Measurements from ENCODE around the gene CDH23.

DNA sequence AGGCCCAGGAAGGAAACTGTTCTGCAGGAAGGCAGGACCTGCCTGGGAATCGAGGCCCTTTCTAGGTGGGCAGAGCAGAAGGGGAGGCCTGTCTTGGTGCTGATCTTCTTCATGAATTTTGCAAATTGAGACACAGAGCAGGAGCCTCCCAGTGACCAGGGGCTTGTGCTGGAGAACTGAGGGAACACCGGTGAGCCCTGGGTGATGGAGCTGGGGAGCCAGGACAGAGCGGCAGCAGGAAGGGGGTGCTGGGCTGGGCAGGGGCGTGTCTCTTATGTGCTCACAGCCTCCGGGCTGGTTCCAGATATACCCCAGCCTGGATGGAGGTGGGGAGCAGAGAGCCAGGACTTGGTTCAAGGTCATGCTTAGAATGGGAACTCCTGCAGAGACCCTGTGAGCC, 182.9 kb downstream of the CDH23 start:
- TF ChIP-seq, protein P1, sequence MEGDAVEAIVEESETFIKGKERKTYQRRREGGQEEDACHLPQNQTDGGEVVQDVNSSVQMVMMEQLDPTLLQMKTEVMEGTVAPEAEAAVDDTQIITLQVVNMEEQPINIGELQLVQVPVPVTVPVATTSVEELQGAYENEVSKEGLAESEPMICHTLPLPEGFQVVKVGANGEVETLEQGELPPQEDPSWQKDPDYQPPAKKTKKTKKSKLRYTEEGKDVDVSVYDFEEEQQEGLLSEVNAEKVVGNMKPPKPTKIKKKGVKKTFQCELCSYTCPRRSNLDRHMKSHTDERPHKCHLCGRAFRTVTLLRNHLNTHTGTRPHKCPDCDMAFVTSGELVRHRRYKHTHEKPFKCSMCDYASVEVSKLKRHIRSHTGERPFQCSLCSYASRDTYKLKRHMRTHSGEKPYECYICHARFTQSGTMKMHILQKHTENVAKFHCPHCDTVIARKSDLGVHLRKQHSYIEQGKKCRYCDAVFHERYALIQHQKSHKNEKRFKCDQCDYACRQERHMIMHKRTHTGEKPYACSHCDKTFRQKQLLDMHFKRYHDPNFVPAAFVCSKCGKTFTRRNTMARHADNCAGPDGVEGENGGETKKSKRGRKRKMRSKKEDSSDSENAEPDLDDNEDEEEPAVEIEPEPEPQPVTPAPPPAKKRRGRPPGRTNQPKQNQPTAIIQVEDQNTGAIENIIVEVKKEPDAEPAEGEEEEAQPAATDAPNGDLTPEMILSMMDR (IDR thresholded peaks at IDR 0.05): no peak
- no peak for TF ChIP-seq POLR2AphosphoS5 (IDR thresholded peaks at IDR 0.05)

Data from suprapubic skin (tissue), 3 donors.